Neural cell (in vitro differentiated cells): ENCODE measurements around the gene CCNE1. TPM values are rescaled to one million over a fixed set of nuclear protein-coding genes. Genes with fewer than 3 reads are reported as not detected.

Source experiments
- H2AFZ ChIP-seq: fragments of 200-600, 300-800 bp; sonication (generic), shearing (Covaris generic); 2 replicates; pipeline ENCODE4 v1.6.0; 2014; ENCODE audit warnings: low read depth, mild to moderate bottlenecking, antibody characterized with exemption, low read length, moderate library complexity
- H3F3A ChIP-seq: fragments of 200-600 bp; shearing (Covaris generic); 2 replicates; pipeline ENCODE4 v1.6.1; 2016; ENCODE audit warnings: mild to moderate bottlenecking, moderate library complexity, mixed read lengths, antibody characterized with exemption, low read length; ENCODE audit not compliant: insufficient read depth, poor library complexity, severe bottlenecking
- H3K27ac ChIP-seq: fragments of 200-600, 300-800 bp; sonication (generic), shearing (Covaris generic); 2 replicates; pipeline ENCODE4 v1.5.1; 2014; ENCODE audit warnings: mild to moderate bottlenecking, low read length, moderate library complexity
- H3K27me3 ChIP-seq: fragments of 300-800, 200-600 bp; sonication (generic), shearing (Covaris generic); 2 replicates; pipeline ENCODE4 v1.6.0; 2014; ENCODE audit warnings: mild to moderate bottlenecking, low read depth, low read length, moderate library complexity; ENCODE audit not compliant: insufficient read depth
- H3K36me3 ChIP-seq: fragments of 300-800, 200-600 bp; sonication (generic), shearing (Covaris generic); 2 replicates; pipeline ENCODE4 v1.5.1; 2014; ENCODE audit warnings: mild to moderate bottlenecking, antibody characterized with exemption, low read length, moderate library complexity; ENCODE audit not compliant: insufficient read depth
- H3K4me2 ChIP-seq: fragments of 300-800, 200-600 bp; sonication (generic), shearing (Covaris generic); 2 replicates; pipeline ENCODE4 v1.6.0; 2014; ENCODE audit warnings: mild to moderate bottlenecking, low read length
- H3K4me3 ChIP-seq: fragments of 300-800, 200-600 bp; sonication (generic), shearing (Covaris generic); 2 replicates; pipeline ENCODE4 v1.5.1; 2014; ENCODE audit warnings: mild to moderate bottlenecking, low read length, moderate library complexity
- H3K79me2 ChIP-seq: fragments of 200-600 bp; shearing (Covaris generic); replicated peaks from 2 replicates; pipeline ENCODE4 v1.6.0; 2014; ENCODE audit warnings: mild to moderate bottlenecking, low read length, moderate library complexity; ENCODE audit not compliant: insufficient read depth
- H3K9ac ChIP-seq: fragments of 300-800, 200-600 bp; sonication (generic), shearing (Covaris generic); 2 replicates; pipeline ENCODE4 v1.6.1; 2016; ENCODE audit warnings: mild to moderate bottlenecking, low read length, mixed read lengths
- H3K9me2 ChIP-seq: fragments of 200-600 bp; shearing (Covaris generic); 2 replicates; pipeline ENCODE4 v1.6.1; 2016; ENCODE audit warnings: mild to moderate bottlenecking, low read length, mixed read lengths; ENCODE audit not compliant: insufficient read depth
- H3K9me3 ChIP-seq: fragments of 200-600, 300-800 bp; sonication (generic), shearing (Covaris generic); 2 replicates; pipeline ENCODE4 v1.6.1; 2016; ENCODE audit warnings: mild to moderate bottlenecking, mixed run types, low read length, moderate library complexity, mixed read lengths
- H4K20me1 ChIP-seq: fragments of 200-600 bp; shearing (Covaris generic); 2 replicates; pipeline ENCODE4 v1.6.1; 2016; ENCODE audit warnings: mild to moderate bottlenecking, mixed run types; ENCODE audit not compliant: insufficient read depth
- EP300 ChIP-seq: fragments of 450-650 bp; conservative IDR thresholded peaks from 2 replicates; pipeline ENCODE4 v1.6.1; 2014; ENCODE audit warnings: antibody characterized with exemption, mild to moderate bottlenecking, moderate library complexity; ENCODE audit not compliant: poor library complexity, severe bottlenecking
- EZH2 ChIP-seq: fragments of 200-600, 300-800 bp; shearing (Covaris generic), sonication (generic); IDR thresholded peaks from 2 replicates; pipeline ENCODE4 v1.6.1; 2014; ENCODE audit warnings: antibody characterized with exemption, low read length, borderline replicate concordance, mild to moderate bottlenecking; ENCODE audit not compliant: insufficient read depth, poor library complexity, severe bottlenecking
- MXI1 ChIP-seq: fragments of 450-650 bp; conservative IDR thresholded peaks from 2 replicates; pipeline ENCODE4 v1.6.1; 2014; ENCODE audit warnings: antibody characterized with exemption, mild to moderate bottlenecking; ENCODE audit not compliant: poor library complexity, severe bottlenecking
- POLR2AphosphoS5 ChIP-seq: IDR thresholded peaks from 2 replicates; pipeline ENCODE4 v1.6.1; 2012
- RAD21 ChIP-seq: fragments of 450-650 bp; conservative IDR thresholded peaks from 2 replicates; pipeline ENCODE4 v1.6.1; 2014; ENCODE audit warnings: antibody characterized with exemption, mild to moderate bottlenecking, moderate library complexity
- SMC3 ChIP-seq: fragments of 450-650 bp; conservative IDR thresholded peaks from 2 replicates; pipeline ENCODE4 v1.6.1; 2014; ENCODE audit warnings: antibody characterized with exemption, mild to moderate bottlenecking, moderate library complexity; ENCODE audit not compliant: poor library complexity
- TAF1 ChIP-seq: IDR thresholded peaks from 2 replicates; pipeline ENCODE4 v1.6.1; 2012; ENCODE audit warnings: low read depth
- polyA plus RNA-seq: library from polyadenylated mRNA; depleted of rRNA; stranded (reverse); fragments of >200 nt; gene quantifications from 2 replicates; pipeline ENCODE4 v1.2.3, GENCODE V29; 2014
- TF ChIP-seq, protein P1 (sequence below): IDR thresholded peaks from 2 replicates; pipeline ENCODE4 v1.6.1; 2012; ENCODE audit warnings: borderline replicate concordance
- TF ChIP-seq, protein P2 (sequence below): fragments of 450-650 bp; IDR thresholded peaks from 2 replicates; pipeline ENCODE4 v1.5.1; 2014; ENCODE audit warnings: antibody characterized with exemption, mild to moderate bottlenecking, moderate library complexity; ENCODE audit not compliant: poor library complexity, severe bottlenecking

The CCNE1 gene
- polyA plus RNA-seq, 1 donor from 2014 or later = 4.1 TPM

- Histone ChIP-seq H3K9me3 (no peaks in the 10 kb centered on the region), H3K4me3 (no peak overlapping the region), H2AFZ (no peak overlapping the region), H3K27ac (no peak overlapping the region), H3K4me2 (no peak overlapping the region), H3K9me2 (no peaks in the 10 kb centered on the region), H3K9ac (no peak overlapping the region), H4K20me1 (no peaks in the 10 kb centered on the region), H3F3A (no peaks in the 10 kb centered on the region), H3K79me2 (no peaks in the 10 kb centered on the region), H3K27me3 (no peaks in the 10 kb centered on the region), H3K36me3 (no peaks in the 10 kb centered on the region)
- TF ChIP-seq EP300 (no peak), RAD21 (no peak), TAF1 (no peak)
- TF ChIP-seq, protein P1, sequence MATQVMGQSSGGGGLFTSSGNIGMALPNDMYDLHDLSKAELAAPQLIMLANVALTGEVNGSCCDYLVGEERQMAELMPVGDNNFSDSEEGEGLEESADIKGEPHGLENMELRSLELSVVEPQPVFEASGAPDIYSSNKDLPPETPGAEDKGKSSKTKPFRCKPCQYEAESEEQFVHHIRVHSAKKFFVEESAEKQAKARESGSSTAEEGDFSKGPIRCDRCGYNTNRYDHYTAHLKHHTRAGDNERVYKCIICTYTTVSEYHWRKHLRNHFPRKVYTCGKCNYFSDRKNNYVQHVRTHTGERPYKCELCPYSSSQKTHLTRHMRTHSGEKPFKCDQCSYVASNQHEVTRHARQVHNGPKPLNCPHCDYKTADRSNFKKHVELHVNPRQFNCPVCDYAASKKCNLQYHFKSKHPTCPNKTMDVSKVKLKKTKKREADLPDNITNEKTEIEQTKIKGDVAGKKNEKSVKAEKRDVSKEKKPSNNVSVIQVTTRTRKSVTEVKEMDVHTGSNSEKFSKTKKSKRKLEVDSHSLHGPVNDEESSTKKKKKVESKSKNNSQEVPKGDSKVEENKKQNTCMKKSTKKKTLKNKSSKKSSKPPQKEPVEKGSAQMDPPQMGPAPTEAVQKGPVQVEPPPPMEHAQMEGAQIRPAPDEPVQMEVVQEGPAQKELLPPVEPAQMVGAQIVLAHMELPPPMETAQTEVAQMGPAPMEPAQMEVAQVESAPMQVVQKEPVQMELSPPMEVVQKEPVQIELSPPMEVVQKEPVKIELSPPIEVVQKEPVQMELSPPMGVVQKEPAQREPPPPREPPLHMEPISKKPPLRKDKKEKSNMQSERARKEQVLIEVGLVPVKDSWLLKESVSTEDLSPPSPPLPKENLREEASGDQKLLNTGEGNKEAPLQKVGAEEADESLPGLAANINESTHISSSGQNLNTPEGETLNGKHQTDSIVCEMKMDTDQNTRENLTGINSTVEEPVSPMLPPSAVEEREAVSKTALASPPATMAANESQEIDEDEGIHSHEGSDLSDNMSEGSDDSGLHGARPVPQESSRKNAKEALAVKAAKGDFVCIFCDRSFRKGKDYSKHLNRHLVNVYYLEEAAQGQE = no peak
- TF ChIP-seq, protein P2, sequence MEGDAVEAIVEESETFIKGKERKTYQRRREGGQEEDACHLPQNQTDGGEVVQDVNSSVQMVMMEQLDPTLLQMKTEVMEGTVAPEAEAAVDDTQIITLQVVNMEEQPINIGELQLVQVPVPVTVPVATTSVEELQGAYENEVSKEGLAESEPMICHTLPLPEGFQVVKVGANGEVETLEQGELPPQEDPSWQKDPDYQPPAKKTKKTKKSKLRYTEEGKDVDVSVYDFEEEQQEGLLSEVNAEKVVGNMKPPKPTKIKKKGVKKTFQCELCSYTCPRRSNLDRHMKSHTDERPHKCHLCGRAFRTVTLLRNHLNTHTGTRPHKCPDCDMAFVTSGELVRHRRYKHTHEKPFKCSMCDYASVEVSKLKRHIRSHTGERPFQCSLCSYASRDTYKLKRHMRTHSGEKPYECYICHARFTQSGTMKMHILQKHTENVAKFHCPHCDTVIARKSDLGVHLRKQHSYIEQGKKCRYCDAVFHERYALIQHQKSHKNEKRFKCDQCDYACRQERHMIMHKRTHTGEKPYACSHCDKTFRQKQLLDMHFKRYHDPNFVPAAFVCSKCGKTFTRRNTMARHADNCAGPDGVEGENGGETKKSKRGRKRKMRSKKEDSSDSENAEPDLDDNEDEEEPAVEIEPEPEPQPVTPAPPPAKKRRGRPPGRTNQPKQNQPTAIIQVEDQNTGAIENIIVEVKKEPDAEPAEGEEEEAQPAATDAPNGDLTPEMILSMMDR = no peak
Measured at GRCh38 chr19:29831041-29831548, 19.3 kb downstream of the CCNE1 start.

DNA sequence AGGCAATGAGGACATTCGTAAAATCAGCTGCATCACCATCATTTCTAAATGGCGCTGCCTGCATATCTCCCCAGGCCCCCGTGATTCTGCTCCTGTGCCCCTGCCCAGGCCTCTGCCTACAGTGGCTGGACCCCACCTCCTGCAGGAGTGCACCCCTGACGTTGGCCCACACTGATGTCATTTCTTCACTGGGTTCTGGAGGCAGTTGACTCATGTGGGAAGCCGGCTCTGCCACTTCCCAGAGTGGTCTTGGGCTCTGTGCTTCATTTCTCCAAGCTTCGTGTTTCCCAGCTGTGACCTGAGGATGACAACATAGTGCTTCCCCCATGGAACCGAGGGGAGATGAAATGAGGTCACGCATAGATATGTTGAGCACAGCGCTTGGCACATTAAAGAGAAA, 19.9 kb downstream of the CCNE1 start:
- TF ChIP-seq MXI1 (no peak), SMC3 (no peak), TAF1 (no peak), EP300 (no peak), POLR2AphosphoS5 (no peak), EZH2 (no peak), RAD21 (no peak)
- TF ChIP-seq, protein P1 = no peak
- TF ChIP-seq, protein P2 = no peak

More for the DNA sequence above, 19.9 kb downstream of the CCNE1 start:
- Histone ChIP-seq H3K4me3 (no peak overlapping the region), H3K27ac (no peak overlapping the region), H4K20me1 (no peaks in the 10 kb centered on the region), H3F3A (no peaks in the 10 kb centered on the region), H3K9me3 (no peaks in the 10 kb centered on the region), H3K36me3 (no peaks in the 10 kb centered on the region), H3K27me3 (no peaks in the 10 kb centered on the region), H3K4me2 (no peak overlapping the region), H3K79me2 (no peaks in the 10 kb centered on the region), H3K9me2 (no peaks in the 10 kb centered on the region), H3K9ac (no peak overlapping the region), H2AFZ (no peak overlapping the region)
